HG03196 (cell line): ENCODE results near the gene GABBR1.

Experiments
- ATAC-seq: cut with Tn5 transposase; IDR thresholded peaks from one replicate; pipeline ENCODE4 v1.9.1; 2021; ENCODE audit not compliant: unreplicated experiment

Gene GABBR1

GRCh38 chr6:29655658-29656057 is 22.7 kb upstream of the GABBR1 start:
- no peak for ATAC-seq

DNA sequence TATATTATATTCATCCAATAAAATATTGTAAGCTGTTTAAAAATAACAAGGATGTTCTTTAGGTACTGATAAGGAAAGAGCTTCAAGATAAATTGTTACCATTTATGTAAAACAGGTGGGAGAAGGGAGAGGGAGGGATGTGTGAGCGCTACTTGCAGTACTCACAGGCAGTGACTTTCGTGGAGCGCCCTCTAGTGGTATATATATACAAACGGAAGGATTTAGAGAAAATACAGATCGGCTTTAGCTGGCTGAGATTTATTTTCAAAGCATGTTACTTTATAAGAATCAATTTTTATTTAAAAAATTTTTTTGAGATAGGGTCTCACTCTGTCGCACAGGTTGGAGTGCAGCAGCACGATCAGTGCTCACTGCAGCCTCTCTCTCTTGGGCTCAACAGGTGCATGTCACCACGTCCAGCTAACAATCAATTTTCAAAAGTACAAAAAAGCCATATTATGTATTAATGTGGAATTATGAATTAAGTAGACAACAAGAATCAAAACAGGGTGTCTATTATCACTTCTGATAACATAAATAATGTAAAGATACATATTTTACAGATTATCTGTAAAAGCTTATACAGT is 20.6 kb upstream of the GABBR1 start:
- no peak for ATAC-seq

- ATAC-seq: no peak
These were observed 19.2 kb upstream of the GABBR1 start for GRCh38 chr6:29652198-29652584.

- no peak for ATAC-seq
These were observed 18.6 kb upstream of the GABBR1 start for GRCh38 chr6:29651413-29652197.

DNA sequence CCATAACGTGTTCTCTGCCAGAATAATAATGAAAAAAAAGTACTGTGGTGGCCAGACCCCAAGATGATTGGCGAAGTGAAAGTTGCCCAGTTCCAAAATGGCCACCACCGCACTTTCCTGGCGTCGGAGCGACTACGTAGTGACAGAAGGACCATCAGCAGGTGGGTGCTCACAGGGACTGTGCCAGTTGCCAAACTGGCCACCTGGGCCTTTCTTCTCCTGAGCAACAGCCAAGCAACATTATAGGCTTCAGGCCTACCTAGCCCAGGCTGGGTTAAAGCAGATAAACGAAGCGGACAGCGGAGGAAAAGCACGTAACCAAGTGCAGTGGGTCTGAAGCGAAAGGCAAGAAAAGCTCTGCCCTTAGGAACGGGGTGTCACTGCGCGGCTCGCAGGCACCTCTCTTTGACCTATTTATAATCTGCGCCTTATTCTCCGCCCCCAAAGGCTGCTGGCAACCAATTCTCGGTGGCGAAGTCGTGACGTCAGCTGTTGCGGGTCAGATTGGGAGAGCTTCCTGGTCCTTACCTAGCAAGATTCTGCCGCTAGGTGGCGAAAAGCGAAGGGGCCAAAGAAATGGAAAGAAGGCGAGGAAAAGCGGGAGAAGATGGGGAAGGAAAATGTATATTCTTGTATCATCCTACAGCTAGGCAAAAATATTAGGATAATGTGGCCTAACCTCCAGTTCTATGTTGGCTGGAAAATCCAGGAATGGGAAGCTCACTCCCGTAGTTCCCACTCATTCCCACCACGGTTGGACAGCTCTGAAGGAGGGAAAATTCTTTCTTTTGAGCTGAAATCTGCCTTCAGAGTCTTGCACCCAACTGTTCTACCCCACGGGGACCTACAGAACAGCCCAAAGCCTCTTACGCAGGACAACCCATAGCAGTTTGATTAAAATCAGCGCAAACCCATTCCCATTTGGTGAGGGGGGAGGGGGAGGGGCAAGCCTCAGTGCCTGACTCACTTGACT is 17.0 kb upstream of the GABBR1 start:
- ATAC-seq: peak; percentile 96

- ATAC-seq: no peak
These were observed 15.1 kb upstream of the GABBR1 start for GRCh38 chr6:29647927-29648642.

GRCh38 chr6:29641430-29642148 is 8.6 kb upstream of the GABBR1 start:
- ATAC-seq: no peak

- no peak for ATAC-seq
These were observed 4.3 kb upstream of the GABBR1 start for GRCh38 chr6:29637247-29637646.

DNA sequence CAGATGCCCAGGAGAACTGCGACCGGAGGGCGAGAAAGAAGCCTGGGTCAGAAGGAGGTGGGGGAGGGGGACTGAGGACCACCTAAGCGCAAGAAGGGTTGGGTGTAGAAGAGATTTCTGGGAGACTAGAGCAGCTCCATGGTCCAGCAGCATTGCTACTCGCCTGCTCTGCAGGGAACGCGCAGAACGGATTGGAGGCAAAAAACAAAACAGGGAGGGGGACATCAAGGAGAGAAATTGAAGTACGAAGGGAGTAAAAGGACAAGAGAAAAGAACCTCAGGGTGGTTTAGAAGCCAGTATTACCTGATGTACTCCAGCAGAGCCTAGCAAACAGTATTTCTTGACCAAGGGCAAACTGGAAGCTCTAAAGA is 537 bp upstream of the GABBR1 start:
- no peak for ATAC-seq

DNA sequence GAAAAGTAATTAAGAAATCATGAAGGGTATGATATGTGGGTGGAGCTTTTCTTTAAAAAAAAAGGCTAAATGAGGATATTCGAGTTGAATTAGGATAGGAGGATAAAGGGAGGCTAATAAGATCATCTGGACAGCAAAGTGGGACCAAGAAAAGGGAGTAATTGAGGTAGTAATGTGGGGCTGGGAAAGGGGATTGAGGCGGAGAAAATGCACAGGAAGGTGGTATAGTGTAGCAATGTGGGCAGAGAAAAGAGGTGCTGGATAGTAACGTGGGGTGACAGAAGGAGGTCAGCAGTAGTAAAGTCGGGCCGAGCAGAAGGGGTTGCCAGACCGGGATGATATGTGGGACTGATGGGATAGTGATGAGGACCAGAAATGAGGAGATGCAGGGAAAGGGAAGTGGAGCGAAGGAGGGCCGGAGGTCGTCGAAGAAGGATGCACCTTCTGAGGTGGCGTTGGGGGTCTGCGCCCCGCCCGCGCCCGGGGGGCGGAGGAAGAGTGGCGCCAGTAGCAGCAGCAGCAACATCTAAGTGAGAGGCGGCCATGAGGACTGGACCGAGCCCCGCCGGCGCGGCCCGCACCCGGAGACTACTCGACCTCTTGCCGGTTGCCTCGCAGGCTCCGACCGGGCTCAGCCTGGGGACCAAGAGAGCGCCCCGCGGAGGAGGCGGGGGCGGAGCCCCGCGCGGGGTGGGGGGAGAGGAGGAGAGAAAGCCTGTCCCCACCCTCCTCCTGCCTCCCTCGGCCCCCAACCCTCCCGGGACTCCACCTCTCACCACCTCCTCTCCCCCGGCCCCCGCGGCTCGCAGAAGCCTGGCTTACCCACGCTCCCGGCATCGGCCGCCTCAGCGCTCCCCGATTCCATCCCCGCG is 887 bp downstream of the GABBR1 start:
- peak; percentile 29 for ATAC-seq

DNA sequence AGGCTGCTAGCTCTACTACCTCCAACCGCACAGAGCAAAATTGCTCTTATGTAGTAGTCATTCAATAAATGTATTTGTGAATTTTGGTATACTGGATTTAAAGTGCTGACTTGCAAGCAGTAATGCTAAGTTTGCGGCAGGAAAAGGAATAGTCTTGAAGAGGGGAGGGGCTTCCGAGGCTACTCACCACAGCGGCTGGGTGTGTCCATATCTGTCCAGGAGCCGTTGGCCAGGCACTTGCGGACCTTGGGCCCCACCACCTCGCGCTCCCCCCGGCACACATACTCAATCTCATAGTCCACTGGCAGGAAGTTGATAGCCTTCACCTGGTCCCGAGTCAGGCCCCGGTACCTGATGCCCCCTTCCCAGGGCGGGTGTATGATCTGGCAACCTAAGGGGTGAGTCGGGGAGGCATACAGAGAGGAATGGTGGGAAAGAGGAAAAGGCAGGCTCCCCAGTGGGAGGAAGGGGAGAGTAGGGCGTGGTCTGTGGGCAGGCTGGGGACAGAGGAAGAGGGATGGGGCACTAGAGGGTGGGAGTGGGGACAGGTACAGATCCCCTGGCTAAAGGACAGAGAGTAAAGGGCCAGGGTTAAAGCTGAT is 1.7 kb downstream of the GABBR1 start:
- no peak for ATAC-seq

- ATAC-seq: no peak
These were observed 2.7 kb downstream of the GABBR1 start for GRCh38 chr6:29630315-29630714.

DNA sequence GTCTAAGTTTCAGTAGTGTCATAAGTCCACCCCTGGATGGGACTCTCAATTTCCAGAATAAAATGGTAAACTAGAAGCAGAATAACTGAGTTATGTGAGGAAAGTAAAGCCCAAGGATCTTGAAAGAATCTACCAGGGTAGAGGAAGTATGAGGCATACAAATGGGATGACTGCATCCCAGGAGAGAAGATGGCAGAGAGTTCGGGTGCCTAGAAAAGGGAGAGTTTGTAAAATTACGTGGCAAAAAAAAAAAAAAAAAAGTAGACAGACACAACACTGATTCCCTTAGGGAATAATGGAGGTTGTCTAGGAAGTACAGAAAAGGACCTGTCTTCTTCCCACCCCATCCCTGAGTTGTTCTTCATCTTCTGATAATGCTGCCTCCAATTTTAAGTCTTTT is 3.4 kb downstream of the GABBR1 start:
- ATAC-seq: no peak

DNA sequence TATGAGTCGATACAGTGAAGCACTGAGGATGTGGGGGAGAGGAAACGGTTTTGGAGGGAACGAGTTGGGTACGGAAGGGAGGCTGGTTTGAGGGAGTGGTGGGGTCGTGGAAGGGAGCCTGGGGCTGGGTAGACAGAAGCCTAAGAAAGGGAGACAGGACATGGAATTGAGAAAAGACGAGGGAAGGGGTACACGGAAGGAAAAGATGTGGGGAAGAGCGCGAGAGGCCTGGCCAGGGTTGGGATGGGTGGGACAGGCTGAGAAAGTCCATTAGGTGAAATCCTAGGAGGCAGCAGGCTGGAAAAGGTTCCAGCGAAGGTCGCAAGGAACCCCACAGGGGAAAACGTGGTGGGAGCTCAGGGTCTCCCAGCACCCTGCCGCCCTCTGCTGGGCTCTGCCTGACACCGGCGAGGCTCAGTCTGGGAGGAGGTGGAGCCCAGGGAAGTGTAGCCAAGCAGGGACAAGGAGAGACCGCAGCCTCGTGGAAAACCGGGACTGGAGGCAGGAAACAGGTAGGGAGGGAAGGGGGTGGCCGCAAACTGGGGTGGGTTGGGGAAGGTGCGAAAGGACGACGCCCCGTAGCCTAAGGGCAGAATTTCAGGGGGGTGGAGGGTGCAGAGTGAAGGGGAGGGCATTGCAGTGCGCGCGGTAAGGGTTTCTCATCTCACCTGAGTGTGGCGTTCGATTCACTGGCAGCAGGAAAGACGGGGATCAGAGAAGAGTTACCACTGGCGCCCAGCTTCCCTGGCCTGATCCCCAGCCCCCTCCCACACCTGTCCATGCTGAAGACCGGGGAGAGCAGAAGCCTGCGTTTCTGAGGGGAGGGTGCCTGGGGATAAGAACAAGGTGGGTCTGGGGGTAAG is 4.3 kb downstream of the GABBR1 start:
- no peak for ATAC-seq

- no peak for ATAC-seq
These were observed 5.1 kb downstream of the GABBR1 start for GRCh38 chr6:29627755-29628418.

GRCh38 chr6:29626948-29627754 is 5.8 kb downstream of the GABBR1 start:
- no peak for ATAC-seq
